Stimulated activated naive CD4-positive, alpha-beta T cell (primary cell): Measurements from ENCODE around the gene PRKCE.

Experiments
- DNase-seq, 6 experiments: peaks; one replicate each; lab custom pipeline; 2025; lab: John Stamatoyannopoulos, UW

Gene PRKCE

DNA sequence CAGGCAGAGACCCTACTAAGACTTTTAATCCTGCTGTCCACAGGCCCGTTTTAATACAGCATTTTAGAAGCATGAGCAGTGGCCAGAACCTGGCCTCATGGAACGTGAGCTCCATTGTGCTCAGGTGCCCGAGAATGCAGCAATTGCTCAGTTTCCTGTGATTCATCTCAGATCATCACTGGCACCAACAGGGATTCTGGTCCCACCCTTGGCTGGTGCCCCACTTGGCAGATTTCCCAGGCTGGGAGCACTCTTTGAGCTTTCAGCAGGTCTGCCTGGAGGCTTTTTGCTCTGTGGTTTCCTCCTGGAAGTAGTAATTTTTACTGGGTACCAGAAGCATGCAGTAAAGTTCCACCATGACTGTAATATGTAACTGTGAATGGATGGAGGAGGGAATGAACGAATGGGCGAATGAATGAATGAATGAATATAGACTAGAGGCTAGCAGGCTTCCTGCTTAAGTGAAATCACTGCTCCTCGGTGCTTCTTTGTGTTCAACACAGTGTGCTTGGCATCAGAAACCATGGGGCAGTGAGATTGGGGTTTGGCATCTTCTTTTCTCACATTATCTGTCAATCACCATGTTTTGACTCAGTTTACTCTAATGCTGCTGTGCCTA is 312.9 kb downstream of the PRKCE start:
- no peak for DNase-seq

DNA sequence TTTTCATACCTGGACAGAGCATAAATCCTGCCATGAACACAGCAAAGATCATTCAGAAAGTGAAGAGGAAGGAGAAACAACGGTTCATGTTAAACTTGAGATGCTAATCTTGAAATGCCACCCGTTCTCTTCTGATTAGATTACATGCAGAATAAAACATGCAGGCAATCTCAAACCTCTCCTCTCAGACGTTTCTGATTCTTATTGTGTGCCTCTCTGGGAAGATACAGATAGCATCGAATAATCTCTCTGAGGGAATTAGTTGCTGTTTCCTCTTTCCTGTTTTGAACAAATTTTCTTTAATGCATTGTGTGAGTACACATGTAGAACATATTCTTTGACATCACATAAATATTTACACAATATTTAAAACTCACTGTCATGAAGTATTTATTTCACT is 313.4 kb downstream of the PRKCE start:
- no peak for DNase-seq

DNA sequence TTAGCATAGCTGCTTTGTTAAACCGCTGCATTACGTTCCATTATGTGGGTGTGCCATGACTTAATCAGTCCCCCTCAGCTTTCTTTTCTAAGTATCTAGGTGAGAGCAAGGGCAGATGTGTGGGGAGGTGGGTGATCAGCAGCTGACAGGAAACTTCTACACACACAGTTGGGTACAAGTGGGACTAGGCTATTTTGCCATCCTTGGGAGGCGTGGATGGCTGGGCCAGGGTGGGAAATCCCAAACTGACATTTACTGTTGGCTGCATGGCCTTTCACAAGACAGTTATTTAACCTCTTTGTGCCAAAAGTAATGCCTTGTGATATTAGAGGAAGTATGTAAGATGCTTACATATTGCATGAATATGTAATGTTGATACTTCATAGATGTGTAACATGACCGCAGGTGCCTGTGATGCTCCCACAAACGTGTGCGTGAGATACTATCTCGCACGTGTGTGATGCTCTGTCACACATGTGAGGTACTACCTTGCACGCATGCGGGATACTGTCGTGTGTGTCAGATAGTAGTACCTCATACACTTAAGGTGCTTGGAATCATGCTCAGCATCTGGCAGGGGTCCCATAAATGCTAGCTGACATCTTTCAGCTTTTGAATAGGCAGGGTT is 314.5 kb downstream of the PRKCE start:
- no peak for DNase-seq

DNA sequence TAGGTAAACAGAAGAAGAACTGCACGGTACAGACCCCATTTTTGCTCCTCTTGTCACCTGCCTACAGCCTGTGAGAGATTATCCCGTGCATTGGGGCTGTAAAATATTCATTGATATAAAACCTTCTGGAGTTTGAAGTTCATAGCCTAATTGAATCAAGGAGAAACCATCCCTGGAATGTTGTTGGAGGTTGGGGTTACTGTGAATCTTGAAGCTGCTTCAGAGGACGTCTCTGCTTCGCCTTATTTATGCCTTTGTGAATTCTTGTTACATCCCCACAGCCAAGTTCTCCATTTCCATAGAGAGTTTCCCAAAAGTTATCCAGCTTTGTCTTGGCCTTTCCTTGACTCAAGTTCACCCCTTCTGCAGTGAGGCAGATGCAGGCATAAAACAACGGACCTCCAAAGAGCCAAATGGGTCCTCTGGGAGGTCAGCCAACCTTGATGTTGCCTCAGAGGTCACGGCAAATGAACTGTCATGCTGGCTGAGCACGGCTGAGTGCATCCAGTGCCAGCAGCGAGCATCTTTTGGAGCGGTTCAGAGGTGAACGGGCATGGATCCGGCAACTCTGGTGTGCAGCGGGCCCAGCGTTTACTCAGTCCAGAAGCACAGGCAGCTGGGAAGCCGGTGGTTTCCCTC is 317.6 kb downstream of the PRKCE start:
- DNase-seq: no peak

DNA sequence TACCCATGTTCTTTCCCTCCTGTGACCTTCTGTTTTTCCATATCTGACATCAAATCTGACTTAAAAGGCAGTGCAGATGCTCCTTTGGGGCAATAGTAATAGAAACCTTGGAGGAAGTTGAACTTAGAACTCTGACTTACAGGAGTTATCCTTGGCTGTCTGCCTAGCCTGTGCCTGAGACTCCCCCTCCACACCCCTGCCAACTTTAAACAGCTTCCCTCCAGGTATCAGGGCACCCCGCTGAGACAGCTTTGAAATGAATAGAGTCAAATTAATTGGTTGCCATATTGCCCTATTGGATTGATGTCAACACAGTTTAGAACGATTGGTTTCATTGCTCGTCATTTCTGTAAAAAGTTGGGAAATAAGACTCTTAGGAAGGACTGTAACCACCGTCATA is 322.0 kb downstream of the PRKCE start:
- DNase-seq: no peak

DNA sequence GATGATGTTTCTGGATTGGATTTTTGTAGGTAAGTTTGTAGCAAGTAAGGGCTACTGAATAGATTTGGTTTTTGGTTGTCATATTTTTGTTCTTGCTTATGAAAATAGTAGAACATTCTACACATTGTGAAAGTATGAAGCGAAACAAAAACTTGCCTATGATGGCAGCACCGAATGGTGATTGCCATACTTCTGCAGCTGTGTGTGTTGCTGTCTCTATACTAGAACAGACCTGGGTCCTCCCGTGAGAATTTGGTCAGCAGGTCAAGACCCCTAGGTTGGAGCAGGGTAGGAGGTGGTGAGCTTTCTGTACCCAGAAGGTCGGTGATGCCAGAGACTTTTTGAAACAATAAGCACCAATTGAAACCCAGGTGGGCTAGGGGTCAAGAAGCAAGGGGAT is 322.6 kb downstream of the PRKCE start:
- no peak for DNase-seq

DNA sequence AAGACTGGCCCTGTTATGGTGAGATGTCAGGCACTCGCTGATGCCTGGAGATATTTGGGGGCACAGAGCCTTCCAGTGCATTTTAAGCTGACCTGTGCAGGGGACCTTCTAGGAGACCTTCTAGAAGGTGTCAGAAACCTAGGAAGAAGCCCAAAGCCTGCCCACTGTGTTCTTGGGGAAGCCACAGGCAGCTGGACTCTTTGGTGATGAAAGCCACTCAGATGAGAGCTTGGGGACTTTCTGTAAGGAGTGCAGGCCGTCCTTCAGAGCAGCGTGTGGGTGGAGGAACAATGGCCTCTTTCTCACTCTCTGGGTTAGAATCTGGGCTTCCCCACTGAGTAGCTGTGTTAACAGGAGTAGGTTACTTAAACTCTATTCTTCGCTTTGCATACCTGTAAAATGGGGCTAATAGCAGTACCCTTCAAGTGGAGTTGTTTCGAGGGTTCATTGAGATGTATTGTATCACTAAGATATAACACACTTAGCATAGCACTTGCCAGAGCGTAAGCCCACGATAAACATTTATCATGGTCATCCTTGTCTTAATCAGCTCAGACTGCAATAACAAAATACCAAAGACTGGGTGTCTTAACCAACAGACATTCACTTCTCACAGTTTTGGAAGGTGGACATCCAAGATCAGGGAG is 323.4 kb downstream of the PRKCE start:
- no peak for DNase-seq

DNA sequence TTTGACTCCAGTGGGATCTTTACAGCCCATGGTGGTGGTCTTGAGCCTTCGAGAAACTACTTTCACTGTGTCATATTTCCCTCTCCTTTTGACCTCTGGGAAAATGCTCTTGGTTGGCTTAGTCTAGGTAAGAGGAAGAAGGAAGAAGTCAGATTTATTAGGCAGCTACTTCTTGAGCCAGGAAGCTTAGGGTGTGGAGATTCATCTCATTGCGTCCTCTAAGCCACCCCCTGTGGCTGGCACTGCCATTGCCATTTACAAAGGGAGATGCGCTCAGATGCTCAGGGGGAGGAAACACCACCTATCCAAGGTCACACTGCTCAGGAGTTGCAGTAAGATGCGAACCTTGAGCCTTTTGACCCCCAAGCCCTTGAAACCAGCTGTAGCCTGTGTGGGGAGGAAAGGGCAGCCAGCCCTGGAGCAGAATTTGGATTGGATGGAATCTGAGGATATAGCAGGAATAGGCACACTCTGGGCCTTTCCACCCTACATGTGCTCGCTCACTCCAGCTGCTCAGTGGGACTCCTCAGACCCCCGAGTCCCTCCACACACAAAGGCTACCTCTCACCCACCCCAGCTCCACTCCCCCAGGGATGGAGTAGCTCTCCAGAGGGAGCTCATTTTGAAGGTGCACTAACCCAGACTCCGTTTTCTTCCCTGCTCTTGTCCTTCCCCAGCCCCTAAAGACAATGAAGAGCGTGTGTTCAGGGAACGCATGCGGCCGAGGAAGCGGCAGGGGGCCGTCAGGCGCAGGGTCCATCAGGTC is 324.5 kb downstream of the PRKCE start:
- DNase-seq: no peak

DNA sequence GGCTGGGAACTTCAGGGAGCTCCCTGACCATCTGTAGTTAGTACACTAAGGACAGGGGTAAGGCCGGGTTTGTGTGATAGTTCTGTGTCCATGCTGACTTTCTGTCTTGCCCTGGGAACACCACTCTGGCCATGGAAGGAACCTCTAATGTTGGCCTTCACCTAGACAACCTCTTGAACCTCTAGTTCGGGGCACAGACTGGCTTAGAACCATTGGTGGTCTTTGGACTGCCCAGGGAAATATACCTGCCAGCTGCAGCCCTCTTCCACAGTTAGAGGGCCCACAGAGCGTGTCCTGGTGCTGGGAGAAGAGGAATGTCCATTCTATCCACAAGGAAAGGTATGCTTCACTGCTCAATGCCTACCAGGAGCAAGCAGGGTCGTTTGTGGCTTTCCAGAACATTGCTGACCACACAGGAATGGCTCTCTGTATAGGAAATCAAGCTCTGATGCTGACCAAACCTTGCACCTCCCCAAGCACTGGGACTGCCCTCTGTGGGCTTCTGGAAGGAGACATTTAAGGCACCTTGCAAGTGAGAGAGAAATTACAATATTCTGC is 326.9 kb downstream of the PRKCE start:
- DNase-seq: no peak

DNA sequence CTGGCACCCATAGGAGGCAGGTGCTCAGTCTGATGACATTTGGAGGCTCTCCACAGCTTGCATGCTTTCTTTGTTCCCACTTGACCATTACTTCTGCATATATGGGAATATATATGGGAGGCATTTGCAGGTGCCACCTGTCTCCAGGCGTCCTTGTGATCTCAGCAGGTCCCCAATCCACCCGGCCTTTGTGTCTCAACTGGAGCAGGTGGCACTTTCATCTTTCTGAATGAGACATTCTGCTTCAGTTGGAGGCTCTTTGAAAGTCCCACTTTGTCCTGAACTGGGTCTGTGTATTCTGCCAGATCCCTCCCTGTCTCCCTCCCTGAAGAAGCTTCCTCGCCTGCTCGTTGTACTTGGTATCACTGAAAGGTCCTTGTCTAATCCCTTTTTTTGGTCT is 327.6 kb downstream of the PRKCE start:
- no peak for DNase-seq

DNA sequence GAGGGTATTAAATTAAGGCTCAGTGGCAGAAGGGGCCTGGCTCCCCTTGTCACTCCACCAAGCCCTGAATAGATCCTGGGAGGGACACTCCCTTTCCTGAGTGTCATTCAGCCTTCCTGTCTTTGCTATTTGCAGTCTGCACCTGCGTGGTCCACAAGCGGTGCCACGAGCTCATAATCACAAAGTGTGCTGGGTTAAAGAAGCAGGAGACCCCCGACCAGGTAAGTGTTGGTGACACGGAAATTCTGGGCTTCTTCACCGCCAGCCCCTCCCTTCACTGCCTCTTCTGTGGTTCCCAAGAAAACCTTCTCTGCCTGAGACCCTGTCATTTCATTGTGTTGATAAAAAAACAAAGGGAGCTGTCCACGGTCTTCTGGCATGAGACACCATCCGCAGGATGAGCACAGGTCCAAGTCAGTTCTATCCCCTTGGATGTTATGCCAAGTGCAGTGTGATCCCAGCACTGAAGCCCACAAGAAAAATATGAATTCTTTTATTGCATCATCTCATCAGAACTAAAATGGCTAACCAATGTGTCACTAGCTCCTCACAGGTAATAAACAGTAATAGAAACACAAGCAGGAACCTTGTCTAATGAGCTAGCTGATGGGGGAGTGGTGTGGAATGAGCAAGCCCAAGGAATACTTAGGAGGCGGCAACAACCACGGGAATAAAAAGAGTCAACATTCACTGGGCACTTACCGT is 328.8 kb downstream of the PRKCE start:
- DNase-seq: no peak

DNA sequence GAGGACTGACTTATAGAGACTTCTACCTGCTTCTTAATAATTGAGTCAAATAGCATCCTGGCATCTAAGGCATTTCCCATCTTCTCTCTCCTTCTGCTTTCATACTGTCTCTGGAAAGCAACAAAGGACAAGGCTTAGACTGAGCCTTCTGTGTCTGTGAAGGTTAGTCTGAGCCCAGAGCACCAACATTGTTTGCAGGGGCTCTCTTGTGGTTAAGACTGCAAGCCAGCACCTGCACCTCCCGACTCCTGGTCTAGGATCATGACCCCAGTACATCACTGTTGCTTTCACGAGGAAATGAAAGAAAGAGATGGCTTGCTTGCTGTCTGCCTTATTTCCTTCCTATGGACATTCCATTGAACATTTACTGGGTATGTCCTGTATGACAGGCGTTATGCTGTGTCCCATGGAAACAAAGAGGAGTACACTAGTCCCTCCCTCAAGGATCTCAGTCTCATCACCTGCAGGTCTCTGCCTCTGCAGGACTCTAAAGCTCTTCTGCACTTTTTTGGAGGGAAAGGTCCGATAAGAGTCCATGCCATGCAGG is 330.0 kb downstream of the PRKCE start:
- no peak for DNase-seq

DNA sequence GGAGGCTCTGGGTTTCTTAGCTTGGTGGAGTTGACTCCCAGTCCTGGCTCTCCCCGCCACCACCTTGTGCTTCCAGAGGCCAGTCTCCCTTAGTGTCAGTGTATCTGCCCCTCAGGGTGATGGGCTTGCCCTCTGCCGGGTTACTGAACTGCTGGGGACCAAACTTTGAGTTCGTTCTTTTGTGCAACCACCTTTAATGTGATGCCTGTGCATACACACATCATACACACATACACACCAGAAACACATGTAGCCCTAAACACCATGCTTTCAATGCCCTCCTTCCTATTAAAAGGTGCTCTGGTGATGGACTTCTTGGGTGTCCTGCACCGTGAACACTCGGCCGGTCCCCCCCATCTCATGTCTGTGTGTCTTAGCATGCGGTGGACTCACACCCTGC is 330.6 kb downstream of the PRKCE start:
- DNase-seq: no peak

DNA sequence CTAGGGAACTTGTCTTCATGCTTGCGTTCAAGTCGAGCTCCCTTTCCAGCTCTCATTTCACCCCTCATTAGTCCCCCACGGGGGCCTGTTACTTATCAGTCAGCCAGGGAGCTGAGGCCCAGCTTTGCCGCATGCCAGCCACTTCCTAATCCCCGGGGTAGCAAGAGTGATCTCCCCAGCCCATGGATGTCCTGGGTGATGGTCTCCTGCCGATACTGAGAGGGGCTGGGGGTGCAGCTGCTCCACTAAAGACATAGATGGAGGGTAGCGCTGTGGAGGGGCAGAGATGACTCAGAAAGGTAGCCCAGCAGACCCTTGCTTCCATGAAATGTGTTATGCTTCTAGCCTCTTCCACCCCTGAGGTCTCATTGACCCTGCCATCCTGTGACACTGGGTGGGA is 331.7 kb downstream of the PRKCE start:
- no peak for DNase-seq

DNA sequence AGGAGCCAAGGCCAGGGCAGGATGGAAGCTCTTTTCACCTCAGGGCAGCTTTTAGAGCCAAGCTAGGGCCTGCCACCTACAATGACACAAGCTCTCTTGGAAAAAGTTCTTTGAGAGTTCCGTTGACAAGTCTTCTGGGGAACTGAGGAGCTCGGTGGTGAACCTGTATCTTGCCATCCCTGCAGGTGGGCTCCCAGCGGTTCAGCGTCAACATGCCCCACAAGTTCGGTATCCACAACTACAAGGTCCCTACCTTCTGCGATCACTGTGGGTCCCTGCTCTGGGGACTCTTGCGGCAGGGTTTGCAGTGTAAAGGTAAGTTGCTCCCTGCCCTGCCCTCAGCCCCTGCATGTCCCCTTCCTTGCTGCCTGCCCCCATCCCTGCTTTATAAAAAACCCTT is 332.9 kb downstream of the PRKCE start:
- DNase-seq: no peak

DNA sequence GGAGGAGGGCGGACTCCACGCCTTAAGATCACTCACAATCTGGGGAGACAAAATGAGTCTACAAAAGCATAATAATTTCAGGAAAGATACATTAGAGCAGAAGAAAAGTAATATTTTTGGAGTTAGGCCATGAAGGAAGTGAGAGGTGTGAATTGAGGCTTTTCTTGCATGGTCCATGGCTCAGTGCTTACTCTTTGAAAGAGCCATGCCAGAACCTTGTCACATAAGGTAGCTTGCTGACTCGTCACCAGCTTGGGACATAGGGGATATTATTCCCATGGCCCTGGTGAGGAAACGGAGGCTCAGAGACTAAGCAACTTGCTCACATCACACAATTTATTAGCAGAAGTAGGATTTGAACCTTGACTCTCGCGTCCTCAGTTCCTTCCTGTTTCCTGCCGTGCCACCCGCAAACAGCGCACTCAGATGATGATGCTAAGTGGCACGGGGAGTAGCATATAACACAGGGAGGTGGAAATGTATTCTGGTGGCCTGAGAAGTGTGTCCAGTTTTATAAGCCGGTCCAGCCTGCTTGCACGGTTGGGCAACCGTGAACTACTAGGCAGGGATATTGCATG is 333.5 kb downstream of the PRKCE start:
- no peak for DNase-seq

DNA sequence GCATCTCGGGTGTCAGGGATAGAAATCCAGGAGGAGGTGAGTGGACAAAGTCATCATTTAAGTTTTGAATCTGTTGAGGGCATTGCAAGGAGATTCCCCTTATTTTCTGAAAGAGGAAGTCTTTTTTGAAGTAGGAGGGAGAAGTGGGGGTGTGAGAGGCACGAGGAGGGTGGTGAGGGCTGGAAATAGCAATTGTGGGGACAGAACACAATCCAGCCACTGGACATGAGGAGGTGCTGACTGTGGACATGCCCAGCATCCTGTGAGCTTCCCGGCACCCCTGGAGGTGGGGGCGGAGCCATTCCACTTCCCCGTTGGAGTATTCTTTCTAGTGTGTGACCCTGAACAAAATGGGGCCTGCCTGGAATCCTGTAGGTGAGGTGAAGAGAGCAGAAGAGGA is 335.0 kb downstream of the PRKCE start:
- no peak for DNase-seq

DNA sequence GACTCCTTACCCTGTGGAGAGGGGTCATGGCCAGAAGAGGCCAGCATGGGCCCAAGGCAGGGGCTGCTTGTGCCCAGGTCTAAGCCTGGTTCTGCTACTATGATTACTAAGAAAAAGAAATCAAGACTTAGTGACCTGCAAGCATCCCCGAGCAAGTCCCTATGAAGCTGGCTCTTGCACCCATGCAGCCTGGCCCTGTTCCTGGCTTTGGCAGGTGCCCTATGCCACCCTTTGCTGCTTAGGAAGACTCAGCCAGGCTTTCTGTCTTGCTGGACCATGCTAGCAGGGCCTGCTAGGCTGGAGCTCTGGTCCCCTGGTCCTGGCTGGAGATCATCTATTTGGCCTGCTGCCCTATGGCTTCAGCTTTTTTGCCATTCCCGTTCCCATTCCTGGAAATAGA is 336.4 kb downstream of the PRKCE start:
- DNase-seq: no peak

DNA sequence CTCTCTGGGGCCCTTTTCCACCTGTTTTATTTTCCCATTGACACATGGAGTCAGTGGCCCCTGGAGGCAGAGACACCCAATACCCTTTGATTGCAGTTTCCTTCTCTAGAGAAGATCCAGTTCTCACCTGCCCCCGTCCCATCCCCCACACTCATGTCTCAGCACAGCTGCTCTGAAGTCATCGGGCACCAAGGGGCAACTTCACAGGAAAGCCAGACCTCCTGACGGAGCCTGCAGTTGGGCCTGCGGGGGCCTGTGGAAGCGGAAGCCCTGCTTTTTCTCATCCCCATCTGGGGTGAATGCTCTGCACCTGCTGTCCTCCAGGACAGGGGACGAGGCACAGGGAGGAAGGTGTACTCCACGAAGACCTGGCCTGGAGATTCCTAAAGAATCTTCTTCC is 337.4 kb downstream of the PRKCE start:
- no peak for DNase-seq

DNA sequence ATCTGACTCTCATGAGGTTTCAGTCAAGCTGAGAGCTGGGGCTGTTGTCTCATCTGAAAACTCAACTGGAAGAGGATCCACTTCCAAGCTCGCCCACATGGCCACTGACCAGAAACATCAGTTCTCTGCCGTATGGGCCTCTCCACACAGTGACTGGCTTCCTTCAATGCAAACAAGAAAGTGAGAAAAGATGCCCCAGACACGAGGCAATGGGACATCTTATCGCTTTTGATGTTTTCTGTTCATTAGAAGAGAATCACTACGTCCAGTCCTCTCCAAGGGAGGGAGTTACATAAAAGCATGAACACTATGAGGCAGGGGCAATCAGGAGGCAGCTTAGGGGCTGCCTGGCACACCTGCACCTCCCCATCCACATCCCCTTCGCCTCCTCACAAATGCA is 338.7 kb downstream of the PRKCE start:
- no peak for DNase-seq
